ENCODE results near the gene PPP2R5C.

DNA sequence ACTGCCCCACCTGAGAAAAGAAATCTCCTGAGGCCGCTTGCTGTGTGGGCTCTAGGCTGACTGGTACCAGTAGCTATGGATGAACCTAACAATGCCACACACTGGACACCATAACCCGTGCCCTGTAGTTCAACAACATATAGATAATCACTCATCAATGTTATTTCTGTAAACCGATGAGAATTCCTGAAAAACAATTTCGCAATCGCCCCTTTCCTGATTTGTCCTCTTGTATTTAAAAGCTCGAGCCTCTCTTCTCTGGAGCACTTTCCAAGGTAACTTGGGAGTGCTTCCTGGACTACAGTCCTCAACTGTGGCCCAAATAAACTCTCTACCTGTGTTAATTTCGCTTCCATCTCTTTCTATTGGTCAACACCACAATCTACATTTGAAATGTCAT lies 26.1 kb upstream of the PPP2R5C start:
- TF ChIP-seq EP300 (IDR thresholded peaks at IDR 0.05; ENCODE audit: borderline replicate concordance): no peak
- TF ChIP-seq FOXM1 (IDR thresholded peaks at IDR 0.05; ENCODE audit: borderline replicate concordance, low read depth): no peak
- no peak for TF ChIP-seq TAF1 (IDR thresholded peaks at IDR 0.05; ENCODE audit: low read depth)
